A673 (cell line): ENCODE measurements around the gene PLA2G6. TPM values are rescaled to one million over a fixed set of nuclear protein-coding genes. Genes with fewer than 3 reads are reported as not detected.

Source experiments
- BruUV-seq: library from RNA; stranded (reverse); fragments of 400-500 nt; replicated peaks from 2 replicates; lab custom pipeline; 2021; lab: Mats Ljungman, UMichigan
- CTCF ChIA-PET: fragments of 300-600 bp; sonication (Branson Sonifier 250); formaldehyde crosslinking; loops from one replicate; lab custom pipeline; 2022; ENCODE audit warnings: antibody characterized with exemption; lab: Charles Lee
- POLR2A ChIA-PET: fragments of 300-600 bp; sonication (Branson Sonifier 250); formaldehyde crosslinking; loops from one replicate; lab custom pipeline; 2022; ENCODE audit warnings: antibody characterized with exemption; ENCODE audit not compliant: low non-redundant PET; lab: Charles Lee
- DNase-seq: peaks from one replicate; pipeline ENCODE4 v3.0.0-alpha.2; 2015; ENCODE audit warnings: low spot score
- H3K27ac ChIP-seq: fragments of 200-600 bp; sonication (generic); 2 replicates; pipeline ENCODE4 v1.5.1; 2016; ENCODE audit warnings: mixed run types, low read depth, mild to moderate bottlenecking, mixed read lengths, antibody characterized with exemption, low read length; ENCODE audit not compliant: poor library complexity, severe bottlenecking
- H3K27me3 ChIP-seq: fragments of 200-600 bp; sonication (generic); replicated peaks from 2 replicates; pipeline ENCODE4 v1.6.1; 2017; ENCODE audit warnings: mixed run types, low read depth, mild to moderate bottlenecking, mixed read lengths, antibody characterized with exemption, low read length; ENCODE audit not compliant: insufficient read depth, poor library complexity
- H3K36me3 ChIP-seq: fragments of 200-600 bp; sonication (generic); 2 replicates; pipeline ENCODE4 v1.6.1; 2016; ENCODE audit warnings: mixed run types, mild to moderate bottlenecking, mixed read lengths, antibody characterized with exemption, low read length; ENCODE audit not compliant: insufficient read depth, poor library complexity, severe bottlenecking
- H3K4me1 ChIP-seq: fragments of 200-600 bp; sonication (generic); 2 replicates; pipeline ENCODE4 v1.6.1; 2017; ENCODE audit warnings: mixed run types, mild to moderate bottlenecking, mixed read lengths, antibody characterized with exemption, low read length; ENCODE audit not compliant: insufficient read depth, poor library complexity, severe bottlenecking
- H3K4me3 ChIP-seq: fragments of 200-600 bp; sonication (generic); 2 replicates; pipeline ENCODE4 v1.5.1; 2016; ENCODE audit warnings: low read depth, mixed run types, mild to moderate bottlenecking, mixed read lengths, low read length; ENCODE audit not compliant: poor library complexity, severe bottlenecking
- H3K9me3 ChIP-seq: fragments of 200-600 bp; sonication (generic); 2 replicates; pipeline ENCODE4 v1.6.1; 2016; ENCODE audit warnings: mixed run types, low read depth, mild to moderate bottlenecking, mixed read lengths, antibody characterized with exemption, low read length; ENCODE audit not compliant: poor library complexity, severe bottlenecking
- EZH2 ChIP-seq: fragments of 200-600 bp; sonication (generic); IDR thresholded peaks from 2 replicates; pipeline ENCODE4 v1.6.1; 2017; ENCODE audit warnings: borderline replicate concordance, low read depth, mild to moderate bottlenecking, mixed read lengths, antibody characterized with exemption, low read length; ENCODE audit not compliant: poor library complexity, severe bottlenecking
- intact Hi-C: fragments of 100-400 bp; cut with micrococcal nuclease; formaldehyde crosslinking; loops from one replicate; pipeline ENCODE4 v1.10.0; 2022; ENCODE audit not compliant: unreplicated experiment
- total RNA-seq: library from RNA; stranded (reverse); gene quantifications from 2 replicates; pipeline ENCODE4 v1.2.3, GENCODE V29; 2021
- TF ChIP-seq, protein P1 (sequence below): fragments of 300-800, 200-600 bp; sonication (generic); conservative IDR thresholded peaks from 2 replicates; pipeline ENCODE4 v1.5.1; 2017; ENCODE audit warnings: low read depth, mild to moderate bottlenecking, antibody characterized with exemption, low read length, moderate library complexity, mixed read lengths

PLA2G6 gene
- total RNA-seq, 1 experiment from 2014 or later, result 31.8 TPM

- Histone ChIP-seq H3K4me1 (no peaks in the 10 kb centered on the region), H3K27ac (no peak overlapping the region), H3K36me3 (peaks cover 5% of the 10 kb centered on the region), H3K4me3 (no peak overlapping the region), H3K9me3 (no peaks in the 10 kb centered on the region), H3K27me3 (no peaks in the 10 kb centered on the region)
- TF ChIP-seq EZH2, result no peak
- TF ChIP-seq, protein P1, sequence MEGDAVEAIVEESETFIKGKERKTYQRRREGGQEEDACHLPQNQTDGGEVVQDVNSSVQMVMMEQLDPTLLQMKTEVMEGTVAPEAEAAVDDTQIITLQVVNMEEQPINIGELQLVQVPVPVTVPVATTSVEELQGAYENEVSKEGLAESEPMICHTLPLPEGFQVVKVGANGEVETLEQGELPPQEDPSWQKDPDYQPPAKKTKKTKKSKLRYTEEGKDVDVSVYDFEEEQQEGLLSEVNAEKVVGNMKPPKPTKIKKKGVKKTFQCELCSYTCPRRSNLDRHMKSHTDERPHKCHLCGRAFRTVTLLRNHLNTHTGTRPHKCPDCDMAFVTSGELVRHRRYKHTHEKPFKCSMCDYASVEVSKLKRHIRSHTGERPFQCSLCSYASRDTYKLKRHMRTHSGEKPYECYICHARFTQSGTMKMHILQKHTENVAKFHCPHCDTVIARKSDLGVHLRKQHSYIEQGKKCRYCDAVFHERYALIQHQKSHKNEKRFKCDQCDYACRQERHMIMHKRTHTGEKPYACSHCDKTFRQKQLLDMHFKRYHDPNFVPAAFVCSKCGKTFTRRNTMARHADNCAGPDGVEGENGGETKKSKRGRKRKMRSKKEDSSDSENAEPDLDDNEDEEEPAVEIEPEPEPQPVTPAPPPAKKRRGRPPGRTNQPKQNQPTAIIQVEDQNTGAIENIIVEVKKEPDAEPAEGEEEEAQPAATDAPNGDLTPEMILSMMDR, result no peak
- ChIA-PET CTCF (no interaction called here), POLR2A (no interaction called here)
- BruUV-seq, result no TSS peak
- intact Hi-C loops, result no loop called here
- no peak for DNase-seq
Observed at GRCh38 chr22:38115423-38116205, 66.0 kb downstream of the PLA2G6 start.

DNA sequence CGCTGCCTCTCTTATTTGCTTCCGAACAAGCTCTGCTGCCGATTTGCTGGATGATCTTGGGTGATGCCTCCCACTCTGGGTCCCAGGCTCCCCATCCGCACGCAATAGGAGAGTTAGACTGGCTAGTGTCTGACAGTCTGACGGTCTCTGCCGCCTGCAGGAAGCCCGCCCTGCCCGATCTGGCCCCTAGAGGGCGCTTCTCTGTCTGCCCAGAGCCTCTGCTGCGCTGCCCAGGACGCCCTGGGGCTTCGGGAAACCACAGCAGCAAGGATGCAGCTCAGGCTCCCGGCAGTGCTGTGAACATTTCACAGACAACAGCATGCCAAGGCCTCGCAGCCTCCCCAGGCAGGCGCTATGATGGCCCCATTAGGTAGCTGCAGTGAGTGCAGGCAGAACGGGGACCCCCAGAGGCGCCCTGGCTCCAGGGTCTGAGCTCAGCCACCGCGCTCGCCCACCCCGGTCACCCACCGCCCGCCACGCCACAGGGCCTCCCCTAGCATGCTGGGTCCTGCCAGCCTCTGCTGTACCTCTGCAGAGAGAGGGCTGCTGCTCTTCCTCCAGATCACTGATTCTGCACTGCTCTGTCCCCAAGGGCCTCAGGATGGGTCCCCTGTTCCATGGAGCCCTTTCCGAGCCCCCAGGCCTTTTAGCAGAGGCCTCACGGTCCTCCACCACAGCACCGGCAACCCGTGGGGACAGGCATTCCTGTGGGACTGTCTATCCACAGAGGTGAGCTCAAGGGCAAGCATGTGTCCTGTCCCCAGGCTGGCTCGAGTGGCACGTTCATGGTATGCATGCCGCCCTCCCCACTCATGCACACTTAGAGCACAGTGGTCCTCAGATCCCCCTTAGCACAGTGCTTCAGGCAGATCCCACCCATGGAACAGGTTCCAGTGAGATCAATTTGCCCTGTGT, 66.9 kb downstream of the PLA2G6 start:
- intact Hi-C loops, result loop anchor here (1.0 kb wide), 1 partner anchor 239 kb away; no protein-coding TSS in a partner anchor

GRCh38 chr22:38112381-38112780, 69.2 kb downstream of the PLA2G6 start:
- DNase-seq, result no peak
- H3K4me3 ChIP-seq, result no peak overlapping the region
- ChIA-PET CTCF (interaction anchor here (0.6 kb wide), 1 partner anchor 472 kb away, joined by 4 read pairs; no protein-coding TSS in a partner anchor), POLR2A (no interaction called here)
- BruUV-seq, result no TSS peak
- H3K27ac ChIP-seq, result no peak overlapping the region
- intact Hi-C loops, result no loop called here
- H3K9me3 ChIP-seq, result no peaks in the 10 kb centered on the region
- H3K36me3 ChIP-seq, result peaks cover 5% of the 10 kb centered on the region
- no peaks in the 10 kb centered on the region for H3K4me1 ChIP-seq
- no peaks in the 10 kb centered on the region for H3K27me3 ChIP-seq
- TF ChIP-seq, protein P1, result no peak
- no peak for TF ChIP-seq EZH2

More for the DNA sequence above, 66.9 kb downstream of the PLA2G6 start:
- H3K36me3 ChIP-seq, result peaks cover 5% of the 10 kb centered on the region
- H3K4me1 ChIP-seq, result no peaks in the 10 kb centered on the region
- TF ChIP-seq EZH2, result no peak
- TF ChIP-seq, protein P1, result peak; percentile 97
- no peaks in the 10 kb centered on the region for H3K27me3 ChIP-seq
- H3K27ac ChIP-seq, result no peak overlapping the region
- peak; percentile 83 for DNase-seq
- H3K9me3 ChIP-seq, result no peaks in the 10 kb centered on the region
- ChIA-PET CTCF (interaction anchor here (0.5 to 1.1 kb wide), 3 partner anchors 22 to 510 kb away, joined by 3 to 7 read pairs (median 7); partner anchors contain the start of gene MICALL1), POLR2A (no interaction called here)
- BruUV-seq, result no TSS peak
- no peak overlapping the region for H3K4me3 ChIP-seq
